ENCODE results near the gene PRKAG1. TPM values are rescaled to one million over a fixed set of nuclear protein-coding genes. Genes with fewer than 3 reads are reported as not detected.
A peak's percentile ranks its signal among the peaks of the same experiment; 100 is the strongest.

Gene PRKAG1
- total RNA-seq, 1 experiment from 2014 or later: 57.3 TPM

DNA sequence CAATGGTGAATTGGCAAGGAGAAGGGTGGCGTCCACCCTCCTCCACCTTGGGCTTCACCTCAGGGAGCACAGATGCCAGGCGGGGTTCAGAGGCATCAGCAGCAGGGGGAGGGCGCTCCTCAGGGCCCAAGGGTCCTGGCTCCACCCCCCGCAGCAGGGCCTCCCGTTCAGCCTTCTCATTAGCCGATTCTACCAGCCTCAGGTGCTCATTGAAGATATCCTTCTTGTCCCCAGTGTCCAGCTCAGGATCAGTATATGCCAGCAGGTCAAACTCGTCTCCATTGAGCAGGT lies 19.3 kb upstream of the PRKAG1 start:
- in situ Hi-C loops (cut with HindIII; ENCODE audit: low pct_unique_long_range_greater_than_20kb, low sequenced_read_pairs): no loop called here
- no peak for DNase-seq (ENCODE audit: low read depth, low spot score)
- TF ChIP-seq POLR2AphosphoS5 (IDR thresholded peaks at IDR 0.05; ENCODE audit: low read depth, low read length): no peak
- TF ChIP-seq TCF7L2 (IDR thresholded peaks at IDR 0.05; ENCODE audit: low read depth, low read length): no peak
- no peak for TF ChIP-seq SIN3A (IDR thresholded peaks at IDR 0.05; ENCODE audit: borderline replicate concordance, insufficient read depth, low read depth, low read length)
- TF ChIP-seq, protein P1, sequence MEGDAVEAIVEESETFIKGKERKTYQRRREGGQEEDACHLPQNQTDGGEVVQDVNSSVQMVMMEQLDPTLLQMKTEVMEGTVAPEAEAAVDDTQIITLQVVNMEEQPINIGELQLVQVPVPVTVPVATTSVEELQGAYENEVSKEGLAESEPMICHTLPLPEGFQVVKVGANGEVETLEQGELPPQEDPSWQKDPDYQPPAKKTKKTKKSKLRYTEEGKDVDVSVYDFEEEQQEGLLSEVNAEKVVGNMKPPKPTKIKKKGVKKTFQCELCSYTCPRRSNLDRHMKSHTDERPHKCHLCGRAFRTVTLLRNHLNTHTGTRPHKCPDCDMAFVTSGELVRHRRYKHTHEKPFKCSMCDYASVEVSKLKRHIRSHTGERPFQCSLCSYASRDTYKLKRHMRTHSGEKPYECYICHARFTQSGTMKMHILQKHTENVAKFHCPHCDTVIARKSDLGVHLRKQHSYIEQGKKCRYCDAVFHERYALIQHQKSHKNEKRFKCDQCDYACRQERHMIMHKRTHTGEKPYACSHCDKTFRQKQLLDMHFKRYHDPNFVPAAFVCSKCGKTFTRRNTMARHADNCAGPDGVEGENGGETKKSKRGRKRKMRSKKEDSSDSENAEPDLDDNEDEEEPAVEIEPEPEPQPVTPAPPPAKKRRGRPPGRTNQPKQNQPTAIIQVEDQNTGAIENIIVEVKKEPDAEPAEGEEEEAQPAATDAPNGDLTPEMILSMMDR (IDR thresholded peaks at IDR 0.05): no peak
- TF ChIP-seq, protein P2, sequence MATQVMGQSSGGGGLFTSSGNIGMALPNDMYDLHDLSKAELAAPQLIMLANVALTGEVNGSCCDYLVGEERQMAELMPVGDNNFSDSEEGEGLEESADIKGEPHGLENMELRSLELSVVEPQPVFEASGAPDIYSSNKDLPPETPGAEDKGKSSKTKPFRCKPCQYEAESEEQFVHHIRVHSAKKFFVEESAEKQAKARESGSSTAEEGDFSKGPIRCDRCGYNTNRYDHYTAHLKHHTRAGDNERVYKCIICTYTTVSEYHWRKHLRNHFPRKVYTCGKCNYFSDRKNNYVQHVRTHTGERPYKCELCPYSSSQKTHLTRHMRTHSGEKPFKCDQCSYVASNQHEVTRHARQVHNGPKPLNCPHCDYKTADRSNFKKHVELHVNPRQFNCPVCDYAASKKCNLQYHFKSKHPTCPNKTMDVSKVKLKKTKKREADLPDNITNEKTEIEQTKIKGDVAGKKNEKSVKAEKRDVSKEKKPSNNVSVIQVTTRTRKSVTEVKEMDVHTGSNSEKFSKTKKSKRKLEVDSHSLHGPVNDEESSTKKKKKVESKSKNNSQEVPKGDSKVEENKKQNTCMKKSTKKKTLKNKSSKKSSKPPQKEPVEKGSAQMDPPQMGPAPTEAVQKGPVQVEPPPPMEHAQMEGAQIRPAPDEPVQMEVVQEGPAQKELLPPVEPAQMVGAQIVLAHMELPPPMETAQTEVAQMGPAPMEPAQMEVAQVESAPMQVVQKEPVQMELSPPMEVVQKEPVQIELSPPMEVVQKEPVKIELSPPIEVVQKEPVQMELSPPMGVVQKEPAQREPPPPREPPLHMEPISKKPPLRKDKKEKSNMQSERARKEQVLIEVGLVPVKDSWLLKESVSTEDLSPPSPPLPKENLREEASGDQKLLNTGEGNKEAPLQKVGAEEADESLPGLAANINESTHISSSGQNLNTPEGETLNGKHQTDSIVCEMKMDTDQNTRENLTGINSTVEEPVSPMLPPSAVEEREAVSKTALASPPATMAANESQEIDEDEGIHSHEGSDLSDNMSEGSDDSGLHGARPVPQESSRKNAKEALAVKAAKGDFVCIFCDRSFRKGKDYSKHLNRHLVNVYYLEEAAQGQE (IDR thresholded peaks at IDR 0.05; ENCODE audit: insufficient read depth in 1 of 2, low read depth in 2 of 2, low read length in 1 of 2): no peak
- TSS peak; percentile 45 for BruUV-seq (replicated peaks)
- Histone ChIP-seq H3K27ac (ENCODE audit: low read length) (no peak overlapping the region), H3K9me3 (ENCODE audit: control insufficient read depth, insufficient read depth, low read depth, low read length) (no peaks in the 10 kb centered on the region), H3K36me3 (ENCODE audit: control insufficient read depth, insufficient read depth, low read length) (peaks cover 24% of the 10 kb centered on the region), H3K4me1 (ENCODE audit: control insufficient read depth, insufficient read depth, low read length) (no peaks in the 10 kb centered on the region), H3K27me3 (ENCODE audit: control insufficient read depth, insufficient read depth, low read length) (no peaks in the 10 kb centered on the region), H3K4me3 (ENCODE audit: low read depth in 2 of 2, low read length in 2 of 2) (no peak overlapping the region)
- ChIA-PET CTCF (no interaction called here), POLR2A (no interaction called here)
- no peak for ATAC-seq
- intact Hi-C loops (cut with micrococcal nuclease; ENCODE audit: unreplicated experiment): no loop called here

DNA sequence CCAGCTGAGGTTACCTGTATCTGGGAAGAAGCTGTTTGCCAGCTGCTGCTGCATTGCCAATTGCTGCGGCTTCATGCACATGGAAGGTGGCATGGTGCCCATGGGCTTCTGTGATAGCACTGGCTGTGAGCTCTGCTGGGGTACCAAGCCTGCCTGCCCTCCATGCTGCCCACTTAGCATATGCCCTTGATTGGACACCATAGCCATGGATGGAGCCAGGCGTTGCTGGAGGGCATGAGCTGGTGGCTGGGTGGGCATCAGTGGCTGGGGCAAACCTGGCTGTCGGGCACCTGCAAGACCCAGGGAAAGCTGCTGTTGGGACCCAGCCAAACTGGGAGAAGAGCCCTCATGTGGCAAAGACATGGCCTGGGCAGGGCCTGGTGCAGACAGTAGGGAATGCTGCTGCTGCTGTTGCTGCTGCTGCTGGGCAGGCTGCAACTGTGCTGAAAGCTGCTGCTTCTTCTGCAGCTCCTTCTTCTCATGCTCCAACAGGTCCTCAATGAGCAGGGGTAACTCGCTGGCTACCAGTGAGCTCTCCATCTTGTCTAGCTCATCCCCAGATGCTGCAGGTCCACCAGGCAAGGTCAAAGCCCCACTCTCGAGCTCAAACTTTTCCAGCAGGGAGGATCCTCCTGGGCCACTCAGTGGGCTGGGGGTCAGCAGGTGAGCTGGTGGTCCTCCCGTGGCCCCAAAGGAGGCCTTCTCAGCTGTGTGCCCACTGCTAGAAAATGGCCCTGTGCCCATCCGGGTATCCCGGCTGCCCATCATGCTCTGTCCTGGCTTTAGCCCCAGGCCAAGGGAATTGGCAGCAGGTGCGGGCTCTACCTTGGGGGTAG lies 18.8 kb upstream of the PRKAG1 start:
- peaks cover 18% of the 10 kb centered on the region for H3K36me3 ChIP-seq (ENCODE audit: control insufficient read depth, insufficient read depth, low read length)
- no peak for TF ChIP-seq POLR2AphosphoS5 (IDR thresholded peaks at IDR 0.05; ENCODE audit: low read depth, low read length)
- no peak for TF ChIP-seq SIN3A (IDR thresholded peaks at IDR 0.05; ENCODE audit: borderline replicate concordance, insufficient read depth, low read depth, low read length)
- TF ChIP-seq, protein P2 (IDR thresholded peaks at IDR 0.05; ENCODE audit: insufficient read depth in 1 of 2, low read depth in 2 of 2, low read length in 1 of 2): no peak
- no peak for TF ChIP-seq TCF7L2 (IDR thresholded peaks at IDR 0.05; ENCODE audit: low read depth, low read length)
- TF ChIP-seq, protein P1 (IDR thresholded peaks at IDR 0.05): no peak
- no peaks in the 10 kb centered on the region for H3K27me3 ChIP-seq (ENCODE audit: control insufficient read depth, insufficient read depth, low read length)
- H3K4me1 ChIP-seq (ENCODE audit: control insufficient read depth, insufficient read depth, low read length): no peaks in the 10 kb centered on the region
- ChIA-PET CTCF (no interaction called here), POLR2A (no interaction called here)
- DNase-seq (ENCODE audit: low read depth, low spot score) (no peak), ATAC-seq (no peak)
- H3K9me3 ChIP-seq (ENCODE audit: control insufficient read depth, insufficient read depth, low read depth, low read length): no peaks in the 10 kb centered on the region
- no peak overlapping the region for H3K27ac ChIP-seq (ENCODE audit: low read length)
- H3K4me3 ChIP-seq (ENCODE audit: low read depth in 2 of 2, low read length in 2 of 2): no peak overlapping the region
- BruUV-seq (replicated peaks): no TSS peak
- in situ Hi-C loops (cut with HindIII; ENCODE audit: low pct_unique_long_range_greater_than_20kb, low sequenced_read_pairs) (no loop called here), intact Hi-C loops (cut with micrococcal nuclease; ENCODE audit: unreplicated experiment) (no loop called here)

Measured in Panc1 (cell line).